NOMO-1 (cell line): ENCODE data around the gene USP7.
"Not testable (repeated sequence)": the region's sequence is repeated elsewhere in the genome, so short reads cannot be mapped to it uniquely, and the experiment has no call there.

Experiments used
- DNase-seq, 2 experiments: peaks; one replicate each; lab custom pipeline; 2025; ENCODE audit not compliant: unreplicated experiment in 2 of 2; lab: John Stamatoyannopoulos, UW

Gene USP7

GRCh38 chr16:8963821-8964441 lies at the start of gene USP7:
TSS of gene USP7 (minus strand) at chr16:8963906. CDS start at chr16:8963285, 621 bp downstream.
- peak; percentile 75 to 89 for DNase-seq

GRCh38 chr16:9013508-9013864 lies 49.8 kb upstream of the USP7 start:
- DNase-seq, result no peak

GRCh38 chr16:9012848-9013507 lies 49.3 kb upstream of the USP7 start:
- no peak for DNase-seq

- no peak for DNase-seq
Observed at GRCh38 chr16:9012330-9012729, 48.6 kb upstream of the USP7 start.

- peak; percentile 46 to 53 for DNase-seq
Observed at GRCh38 chr16:9008601-9009260, 45.0 kb upstream of the USP7 start.

GRCh38 chr16:9007177-9007794 lies 43.6 kb upstream of the USP7 start:
- no peak for DNase-seq

- DNase-seq, result no peak
Observed at GRCh38 chr16:9004183-9004582, 40.5 kb upstream of the USP7 start.

- no peak for DNase-seq
Observed at GRCh38 chr16:9003763-9004162, 40.1 kb upstream of the USP7 start.

GRCh38 chr16:9003322-9003721 lies 39.6 kb upstream of the USP7 start:
- no peak for DNase-seq

GRCh38 chr16:9002042-9002441 lies 38.3 kb upstream of the USP7 start:
- DNase-seq, result no peak

- DNase-seq, result no peak
Observed at GRCh38 chr16:9000664-9001063, 37.0 kb upstream of the USP7 start.

- no peak for DNase-seq
Observed at GRCh38 chr16:8999800-9000199, 36.1 kb upstream of the USP7 start.

- DNase-seq, result peak; percentile 2 to 48
Observed at GRCh38 chr16:8998108-8998507, 34.4 kb upstream of the USP7 start.

- no peak for DNase-seq
Observed at GRCh38 chr16:8996891-8997290, 33.2 kb upstream of the USP7 start.

GRCh38 chr16:8990445-8990844 lies 26.7 kb upstream of the USP7 start:
- no peak for DNase-seq

GRCh38 chr16:8989099-8989878 lies 25.6 kb upstream of the USP7 start:
- DNase-seq, result no peak

- DNase-seq, result no peak
Observed at GRCh38 chr16:8986818-8987191, 23.1 kb upstream of the USP7 start.

- no peak for DNase-seq
Observed at GRCh38 chr16:8986111-8986510, 22.4 kb upstream of the USP7 start.

- no peak for DNase-seq
Observed at GRCh38 chr16:8982816-8983215, 19.1 kb upstream of the USP7 start.

- DNase-seq, result not testable (repeated sequence)
Observed at GRCh38 chr16:8981901-8982300, 18.2 kb upstream of the USP7 start.

GRCh38 chr16:8976189-8976588 lies 12.5 kb upstream of the USP7 start:
- DNase-seq, result not testable (repeated sequence)
